H1 (cell line): ENCODE measurements around the gene ZNF281. TPM values are rescaled to one million over a fixed set of nuclear protein-coding genes. Genes with fewer than 3 reads are reported as not detected.

ENCODE experiments used
- CTCF ChIA-PET: fragments of 300-600 bp; sonication (Branson Sonifier 250); formaldehyde crosslinking; loops from one replicate; lab custom pipeline; 2021; ENCODE audit not compliant: partially characterized antibody; lab: Charles Lee
- POLR2A ChIA-PET: fragments of 300-600 bp; sonication (Branson Sonifier 250); formaldehyde crosslinking; loops from one replicate; lab custom pipeline; 2021; ENCODE audit warnings: inconsistent platforms; ENCODE audit not compliant: partially characterized antibody; lab: Charles Lee
- DNase-seq, 2 experiments: peaks; one replicate each; pipeline versions ENCODE4 v3.0.0 to v3.0.0-alpha.2; 2010 to 2022; ENCODE audit warnings: low spot score in 2 of 2, low read depth in 1 of 2, mixed read lengths in 1 of 2
- FAIRE-seq: peaks from 2 replicates; lab custom pipeline; 2011; peaks lifted over from hg19 to GRCh38; lab: Jason Lieb, UNC
- H2AFZ ChIP-seq: 2 replicates; pipeline ENCODE4 v1.8.1; 2012; ENCODE audit warnings: low read length, inconsistent platforms
- H2AK5ac ChIP-seq: 2 replicates; pipeline ENCODE4 v1.6.1; 2013; ENCODE audit warnings: low read depth, low read length
- H2BK120ac ChIP-seq: replicated peaks from 2 replicates; pipeline ENCODE3; 2013; ENCODE audit warnings: low read depth, low read length, inconsistent platforms
- H2BK12ac ChIP-seq: 2 replicates; pipeline ENCODE4 v1.6.1; 2013; ENCODE audit warnings: low read depth, low read length
- H2BK15ac ChIP-seq: 2 replicates; pipeline ENCODE4 v1.6.1; 2013; ENCODE audit warnings: low read length
- H2BK20ac ChIP-seq: 2 replicates; pipeline ENCODE4 v1.6.1; 2013; ENCODE audit warnings: low read length
- H2BK5ac ChIP-seq: 2 replicates; pipeline ENCODE4 v1.6.1; 2013; ENCODE audit warnings: low read depth, low read length
- H3K14ac ChIP-seq: 2 replicates; pipeline ENCODE4 v1.6.1; 2013; ENCODE audit warnings: inconsistent platforms; ENCODE audit not compliant: insufficient read length
- H3K18ac ChIP-seq: 2 replicates; pipeline ENCODE4 v1.6.1; 2013; ENCODE audit warnings: low read length; ENCODE audit errors: extremely low read depth
- H3K23ac ChIP-seq: 2 replicates; pipeline ENCODE4 v1.6.1; 2013; ENCODE audit warnings: inconsistent platforms; ENCODE audit not compliant: insufficient read length
- H3K23me2 ChIP-seq: 2 replicates; pipeline ENCODE4 v1.6.1; 2013; ENCODE audit warnings: low read depth, low read length
- H3K27ac ChIP-seq: 2 replicates; pipeline ENCODE4 v1.6.1; 2011; ENCODE audit warnings: low read depth, low read length, inconsistent platforms
- H3K27me3 ChIP-seq, 4 experiments: replicated peaks in 1 of 4; 1 replicate in 1 of 4; 2 replicates in 3 of 4; pipeline versions ENCODE4 v1.6.1 to v1.8.1; 2011 to 2013; ENCODE audit warnings: low read length in 3 of 4, mild to moderate bottlenecking in 3 of 4, inconsistent platforms in 2 of 4, mixed read lengths in 2 of 4, moderate library complexity in 1 of 4; ENCODE audit not compliant: control insufficient read depth in 3 of 4, insufficient read depth in 3 of 4; ENCODE audit errors: extremely low read depth in 1 of 4
- H3K36me3 ChIP-seq, 4 experiments: 2 replicates each; pipeline versions ENCODE4 v1.6.1 to v1.8.1; 2011 to 2013; ENCODE audit warnings: mild to moderate bottlenecking in 4 of 4, low read length in 3 of 4, moderate library complexity in 2 of 4, control low read depth in 1 of 4, inconsistent platforms in 1 of 4; ENCODE audit not compliant: insufficient read depth in 4 of 4, control insufficient read depth in 2 of 4
- H3K4ac ChIP-seq: replicated peaks from 2 replicates; pipeline ENCODE3; 2013; ENCODE audit warnings: low read length, low read depth, mixed read lengths, inconsistent platforms; ENCODE audit not compliant: insufficient read length
- H3K4me1 ChIP-seq, 4 experiments: replicated peaks in 1 of 4; 1 replicate in 1 of 4; 2 replicates in 3 of 4; pipeline versions ENCODE4 v1.6.1 to v1.8.1; 2011 to 2013; ENCODE audit warnings: low read length in 3 of 4, inconsistent platforms in 2 of 4, mixed read lengths in 1 of 4; ENCODE audit not compliant: insufficient read depth in 4 of 4, control insufficient read depth in 3 of 4
- H3K4me2 ChIP-seq, 2 experiments: 2 replicates each; pipeline versions ENCODE4 v1.6.1 to v1.8.1; 2011 to 2013; ENCODE audit warnings: low read depth in 2 of 2, low read length in 2 of 2, control low read depth in 1 of 2, inconsistent platforms in 1 of 2, mild to moderate bottlenecking in 1 of 2; ENCODE audit not compliant: insufficient read depth in 1 of 2
- H3K4me3 ChIP-seq, 4 experiments: fragments of 200-600, 300-600 bp in 1 of 4; sonication (generic), shearing (Covaris generic), sonication (Bioruptor Twin) in 1 of 4; 2 replicates each; pipeline versions ENCODE4 v1.5.1 to v1.8.1; 2011 to 2016; ENCODE audit warnings: low read length in 4 of 4, low read depth in 3 of 4, control low read depth in 2 of 4, inconsistent platforms in 2 of 4, mild to moderate bottlenecking in 2 of 4, mixed read lengths in 1 of 4, moderate library complexity in 1 of 4; ENCODE audit not compliant: insufficient read depth in 2 of 4; ENCODE audit errors: extremely low read depth in 1 of 4
- H3K56ac ChIP-seq: replicated peaks from 2 replicates; pipeline ENCODE3; 2013; ENCODE audit warnings: low read depth, mild to moderate bottlenecking, mixed read lengths, low read length, inconsistent platforms; ENCODE audit not compliant: insufficient read length
- H3K79me1 ChIP-seq: 2 replicates; pipeline ENCODE4 v1.6.1; 2013; ENCODE audit warnings: low read depth, low read length, control low read depth
- H3K79me2 ChIP-seq, 2 experiments: 2 replicates each; pipeline versions ENCODE4 v1.6.1 to v1.8.1; 2012 to 2013; ENCODE audit warnings: low read length in 2 of 2, mild to moderate bottlenecking in 2 of 2, inconsistent platforms in 1 of 2; ENCODE audit not compliant: insufficient read depth in 2 of 2, control insufficient read depth in 1 of 2
- H3K9ac ChIP-seq, 4 experiments: replicated peaks in 1 of 4; 1 replicate in 1 of 4; 2 replicates in 3 of 4; pipeline versions ENCODE4 v1.6.1 to v1.8.1; 2011 to 2013; ENCODE audit warnings: low read depth in 3 of 4, low read length in 3 of 4, control low read depth in 2 of 4, mild to moderate bottlenecking in 2 of 4, moderate library complexity in 2 of 4, inconsistent platforms in 1 of 4; ENCODE audit errors: extremely low read depth in 1 of 4
- H3K9me3 ChIP-seq, 2 experiments: 2 replicates each; pipeline versions ENCODE4 v1.6.1 to v1.8.1; 2012 to 2013; ENCODE audit warnings: mild to moderate bottlenecking in 2 of 2, moderate library complexity in 2 of 2, control low read depth in 1 of 2, inconsistent platforms in 1 of 2, low read depth in 1 of 2, low read length in 1 of 2, mixed read lengths in 1 of 2; ENCODE audit not compliant: insufficient read depth in 2 of 2
- H4K20me1 ChIP-seq, 2 experiments: replicated peaks in 1 of 2; 2 replicates each; pipeline versions ENCODE3 to v1.8.1; 2011 to 2013; ENCODE audit warnings: inconsistent platforms in 2 of 2, low read length in 2 of 2, mild to moderate bottlenecking in 1 of 2; ENCODE audit not compliant: insufficient read depth in 2 of 2, control insufficient read depth in 1 of 2
- H4K5ac ChIP-seq: 2 replicates; pipeline ENCODE4 v1.6.1; 2013; ENCODE audit warnings: low read length, low read depth, mixed read lengths, inconsistent platforms; ENCODE audit not compliant: insufficient read length
- H4K8ac ChIP-seq: 2 replicates; pipeline ENCODE4 v1.8.0; 2013; ENCODE audit warnings: mild to moderate bottlenecking, moderate library complexity, low read length, inconsistent platforms; ENCODE audit not compliant: insufficient read depth; ENCODE audit errors: extremely low read depth
- H4K91ac ChIP-seq: replicated peaks from 2 replicates; pipeline ENCODE3; 2013; ENCODE audit warnings: low read length, mixed read lengths, inconsistent platforms; ENCODE audit not compliant: insufficient read length
- CTCF ChIP-seq, 3 experiments: IDR thresholded peaks; 1 replicate in 2 of 3; 2 replicates in 1 of 3; pipeline versions ENCODE4 v1.5.1 to v1.6.1; 2011; ENCODE audit warnings: low read length in 3 of 3, mild to moderate bottlenecking in 3 of 3, inconsistent platforms in 2 of 3, low read depth in 1 of 3, moderate library complexity in 1 of 3; ENCODE audit not compliant: insufficient read depth in 1 of 3; ENCODE audit errors: control extremely low read depth in 1 of 3
- EGR1 ChIP-seq: IDR thresholded peaks from 2 replicates; pipeline ENCODE4 v1.6.1; 2011; ENCODE audit warnings: low read depth, low read length, borderline replicate concordance
- HDAC6 ChIP-seq: IDR thresholded peaks from one replicate; pipeline ENCODE4 v1.7.1; 2012; ENCODE audit warnings: low read depth, mild to moderate bottlenecking, inconsistent platforms, low read length, moderate library complexity
- PHF8 ChIP-seq: fragments of 200-600 bp; sonication (generic); conservative IDR thresholded peaks from 2 replicates; pipeline ENCODE4 v1.7.1; 2012; ENCODE audit warnings: low read depth, mild to moderate bottlenecking, inconsistent platforms, low read length, moderate library complexity
- RBBP5 ChIP-seq: IDR thresholded peaks from 2 replicates; pipeline ENCODE4 v1.7.1; 2012; ENCODE audit warnings: low read depth, mild to moderate bottlenecking, inconsistent platforms, low read length, moderate library complexity, borderline replicate concordance
- RNF2 ChIP-seq: fragments of 200-900, 300-1000 bp; sonication (generic); IDR thresholded peaks from 2 replicates; pipeline ENCODE4 v1.7.1; 2016; ENCODE audit warnings: borderline replicate concordance, low read depth, mild to moderate bottlenecking, antibody characterized with exemption, low read length; ENCODE audit not compliant: poor library complexity, severe bottlenecking; ENCODE audit errors: missing control alignments
- RXRA ChIP-seq: IDR thresholded peaks from 2 replicates; pipeline ENCODE4 v1.6.1; 2011; ENCODE audit warnings: low read depth, mild to moderate bottlenecking, low read length, moderate library complexity; ENCODE audit not compliant: insufficient read depth
- SIRT6 ChIP-seq: IDR thresholded peaks from one replicate; pipeline ENCODE4 v1.7.1; 2012; ENCODE audit warnings: low read length, inconsistent platforms
- YY1 ChIP-seq: IDR thresholded peaks from 2 replicates; pipeline ENCODE4 v1.6.1; 2011; ENCODE audit warnings: low read depth, mild to moderate bottlenecking, low read length
- WGBS, 2 experiments: shearing (Covaris generic) in 1 of 2; methylation state at CpG; one replicate each; pipeline versions ENCODE4 v1.1.6 to v1.1.7; 2013 to 2015; ENCODE audit warnings: low lambda C conversion rate in 2 of 2, mixed read lengths in 2 of 2, inconsistent platforms in 1 of 2, low coverage in 1 of 2, missing lambda C conversion rate in 1 of 2; ENCODE audit not compliant: insufficient replicate concordance in 2 of 2, insufficient coverage in 1 of 2, insufficient read length in 1 of 2; ENCODE audit errors: extremely low coverage in 1 of 2, missing lambda C conversion rate in 1 of 2; 5-methylcytosine and 5-hydroxymethylcytosine counted together
- polyA plus RNA-seq, 7 experiments: library from polyadenylated mRNA; depleted of rRNA in 3 of 7; stranded (reverse) in 5 of 7; unstranded in 2 of 7; fragments of >200 nt in 5 of 7; fragments of 200-250 nt in 2 of 7; gene quantifications; 1 replicate in 5 of 7; 2 replicates in 1 of 7; 4 replicates in 1 of 7; pipeline versions ENCODE4 v1.2.1 to v1.2.3, GENCODE V29; 2011 to 2013; ENCODE audit warnings: missing spikeins in 2 of 7, mixed read lengths in 2 of 7
- total RNA-seq: library from RNA; stranded (reverse); fragmentation: NEBNext Ultra II Directional; extraction: Animal tissue kit (Norgen Biotek cat#: 25700); gene quantifications from 2 replicates; pipeline ENCODE4 v1.2.1, GENCODE V29; 2021

The ZNF281 gene
- total and polyA plus RNA-seq, 2 of the 8 experiments (the other 6 are each of a cell fraction or from before 2014, with no cell fraction given) = 19.5 to 61.4 TPM

- Histone ChIP-seq H2BK120ac (no peak overlapping the region), H3K23me2 (no peaks in the 10 kb centered on the region), H2BK20ac (no peak overlapping the region), H2AFZ (no peak overlapping the region), H3K56ac (no peak overlapping the region), H4K5ac (no peak overlapping the region), H3K18ac (no peak overlapping the region), H2BK5ac (no peak overlapping the region), H4K91ac (no peak overlapping the region), H2AK5ac (no peak overlapping the region), H3K4me3 (no peak overlapping the region), H3K23ac (no peak overlapping the region), H3K27ac (no peak overlapping the region), H3K14ac (no peak overlapping the region), H3K79me1 (no peaks in the 10 kb centered on the region), H2BK15ac (no peak overlapping the region), H3K9ac (no peak overlapping the region), H3K4ac (no peak overlapping the region), H3K4me2 (no peak overlapping the region), H3K4me1 (peaks cover 2 to 8% (median 5%) of the 10 kb centered on the region in 4 experiments; a peak in 5 of 7 replicates), H3K79me2 (peaks cover 0 to 53% of the 10 kb centered on the region in 2 experiments; a peak in 2 of 4 replicates), H2BK12ac (no peak overlapping the region), H3K36me3 (peaks cover 0 to 25% (median 0%) of the 10 kb centered on the region in 4 experiments; a peak in 2 of 8 replicates), H4K20me1 (no peaks in the 10 kb centered on the region), H3K9me3 (no peaks in the 10 kb centered on the region), H4K8ac (no peak overlapping the region), H3K27me3 (no peaks in the 10 kb centered on the region)
- POLR2A ChIA-PET = interaction anchor here (0.6 to 2.7 kb wide), 2 partner anchors 11 kb away, joined by 3 to 14 read pairs; partner anchors contain the start of gene ZNF281
- CTCF ChIA-PET = interaction anchor here (0.6 to 1.0 kb wide), 2 partner anchors 27 to 136 kb away, joined by 3 to 4 read pairs; no protein-coding TSS in a partner anchor
- TF ChIP-seq RXRA = no peak
- no peak for TF ChIP-seq EGR1
- no peak for TF ChIP-seq RNF2
- TF ChIP-seq SIRT6 = no peak
- no peak for TF ChIP-seq CTCF (IDR thresholded peaks at IDR 0.05; ENCODE audit: control extremely low read depth in 1 of 3, insufficient read depth in 1 of 3, low read depth in 1 of 3, low read length in 3 of 3)
- no peak for TF ChIP-seq PHF8
- no peak for TF ChIP-seq YY1
- TF ChIP-seq RBBP5 = no peak
- no peak for TF ChIP-seq HDAC6
- no peak for DNase-seq
- FAIRE-seq = peak; percentile 32
- WGBS, 2 experiments = 92% methylated on average over 1 of the region's 1 CpG; no CpG with 5 or more reads in 1 of the 2 experiments
Measured at GRCh38 chr1:200398373-200398772, 11.5 kb downstream of the ZNF281 start.
